Transverse colon (tissue), 4 donors: ENCODE data around the gene CASP9. TPM values are rescaled to one million over a fixed set of nuclear protein-coding genes. Genes with fewer than 3 reads are reported as not detected.
"Not testable (repeated sequence)": the region's sequence is repeated elsewhere in the genome, so short reads cannot be mapped to it uniquely, and the experiment has no call there.

ENCODE experiments used
- DNase-seq: peaks from one replicate; pipeline ENCODE4 v3.0.0-alpha.2; 2019
- H3K27ac ChIP-seq, 4 donors: fragments of 200-600 bp; sonication (generic); 2 replicates each; pipeline ENCODE4 v1.5.1; 2016 to 2018; ENCODE audit warnings: inconsistent platforms in 4 of 4
- H3K27me3 ChIP-seq: fragments of 200-600 bp; sonication (generic); 2 replicates; pipeline ENCODE4 v1.5.1; 2017; ENCODE audit warnings: inconsistent platforms
- H3K36me3 ChIP-seq, 4 donors: fragments of 200-600 bp; sonication (generic); 2 replicates each; pipeline ENCODE4 v1.5.1; 2017 to 2019; ENCODE audit warnings: inconsistent platforms in 4 of 4
- H3K4me1 ChIP-seq, 4 donors: fragments of 200-600 bp; sonication (generic); 2 replicates each; pipeline ENCODE4 v1.5.1; 2017 to 2020; ENCODE audit warnings: inconsistent platforms in 4 of 4
- H3K4me3 ChIP-seq, 4 donors: fragments of 200-600 bp; sonication (generic); 1 replicate in 1 of 4; 2 replicates in 3 of 4; pipeline versions ENCODE4 v1.5.1 to v1.6.1; 2017 to 2019; ENCODE audit warnings: inconsistent platforms in 4 of 4
- H3K9me3 ChIP-seq, 2 donors: fragments of 200-600 bp; sonication (generic); 2 replicates each; pipeline ENCODE4 v1.5.1; 2017 to 2019; ENCODE audit warnings: inconsistent platforms in 2 of 2
- EP300 ChIP-seq: sonication (generic); formaldehyde crosslinking; IDR thresholded peaks from one replicate; pipeline ENCODE4 v1.6.1; 2017; ENCODE audit warnings: antibody characterized with exemption, low read depth
- POLR2A ChIP-seq: fragments of 450-650 bp; IDR thresholded peaks from one replicate; pipeline ENCODE4 v1.6.1; 2016; ENCODE audit warnings: antibody characterized with exemption, mild to moderate bottlenecking, moderate library complexity
- POLR2AphosphoS5 ChIP-seq, 3 donors: sonication (generic); formaldehyde crosslinking; IDR thresholded peaks; one replicate each; pipeline ENCODE4 v1.6.1; 2016; ENCODE audit warnings: antibody characterized with exemption in 3 of 3
- WGBS, 2 donors: methylation state at CpG; one replicate each; pipeline ENCODE4 v1.1.5; 2018; ENCODE audit warnings: low coverage in 1 of 2; 5-methylcytosine and 5-hydroxymethylcytosine counted together
- in situ Hi-C, 4 donors: fragments of 200-750 bp; cut with MboI; loops; one replicate each; pipeline versions ENCODE4 v1.15.0 to v1.15.1; 2017; ENCODE audit warnings: low sequenced_read_pairs in 3 of 4, low pct_ligation_motif_present in 1 of 4, low pct_unique_long_range_greater_than_20kb in 1 of 4
- intact Hi-C: fragments of 100-400 bp; cut with DNase I; formaldehyde crosslinking; loops from one replicate; pipeline ENCODE4 v1.15.1; 2023; ENCODE audit warnings: low total_unique reads
- total RNA-seq, 4 donors: library from RNA; depleted of rRNA; stranded (reverse); fragments of >200 nt; gene quantifications; one replicate each; pipeline ENCODE4 v1.1.0, GENCODE V29; 2016
- TF ChIP-seq, protein P1 (sequence below), 5 experiments: fragments of 200-600 bp in 3 of 5; fragments of 450-650 bp in 2 of 5; sonication (generic) in 3 of 5; IDR thresholded peaks; 1 replicate in 2 of 5; 2 replicates in 3 of 5; pipeline ENCODE4 v1.5.1; 2016 to 2017; ENCODE audit warnings: antibody characterized with exemption in 5 of 5, inconsistent platforms in 3 of 5, mild to moderate bottlenecking in 2 of 5, moderate library complexity in 1 of 5

Gene CASP9
- total RNA-seq, 4 donors from 2014 or later, result 19.1 to 151 (median 25.2) TPM

DNA sequence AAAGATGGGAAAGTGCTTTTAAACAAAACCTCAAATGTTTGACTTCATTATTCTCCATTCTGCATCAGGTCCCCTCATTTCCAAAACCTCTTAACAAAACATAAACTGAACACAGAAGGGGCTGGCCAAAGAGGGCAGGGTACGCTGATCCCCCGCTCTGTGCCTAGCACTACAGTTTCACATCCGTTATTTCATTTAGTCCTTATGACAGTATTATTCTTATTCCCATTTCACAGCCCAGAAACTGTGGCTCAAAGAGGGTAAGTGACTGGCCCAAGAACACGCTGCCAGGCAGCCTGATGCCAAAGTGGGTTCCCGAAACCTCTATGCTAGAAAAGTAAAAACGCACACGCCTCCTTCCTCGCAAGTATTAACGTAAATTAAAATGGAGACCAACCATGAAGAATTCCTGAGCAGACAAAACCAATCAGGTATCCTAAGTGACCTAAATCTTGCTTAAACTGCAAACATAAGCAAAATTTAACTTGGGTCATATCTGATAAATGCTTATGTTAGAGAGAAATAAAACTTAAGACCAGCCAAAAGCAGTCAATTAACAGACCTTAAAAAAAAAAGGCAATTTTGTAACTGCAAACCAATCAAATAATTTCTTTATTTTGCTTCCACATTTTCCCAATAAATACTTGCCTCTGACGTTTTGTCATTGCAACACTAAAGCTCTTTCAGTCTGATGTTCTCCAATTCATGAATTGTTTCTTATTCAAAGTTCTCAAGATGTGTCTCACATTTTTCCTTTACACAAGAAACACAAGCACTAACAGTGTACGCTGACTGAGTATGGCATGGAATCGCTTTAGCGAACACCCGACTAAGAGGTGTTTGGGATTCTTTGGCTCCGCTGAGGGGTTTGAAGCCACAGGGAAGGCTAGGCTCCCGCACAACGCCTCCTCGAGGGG, 653 bp downstream of the CASP9 start:
- Histone ChIP-seq H3K4me1 (peaks cover 22 to 34% (median 27%) of the 10 kb centered on the region in 4 donors), H3K36me3 (no peaks in the 10 kb centered on the region), H3K9me3 (no peaks in the 10 kb centered on the region), H3K27me3 (no peaks in the 10 kb centered on the region), H3K27ac (peak overlapping the region; percentile 96 to 99 (median 98)), H3K4me3 (peak overlapping the region; percentile 61 to 88 (median 70))
- WGBS, 2 donors, result 36 to 41% methylated on average over 10 to 18 of the region's 18 CpGs
- TF ChIP-seq, protein P1, sequence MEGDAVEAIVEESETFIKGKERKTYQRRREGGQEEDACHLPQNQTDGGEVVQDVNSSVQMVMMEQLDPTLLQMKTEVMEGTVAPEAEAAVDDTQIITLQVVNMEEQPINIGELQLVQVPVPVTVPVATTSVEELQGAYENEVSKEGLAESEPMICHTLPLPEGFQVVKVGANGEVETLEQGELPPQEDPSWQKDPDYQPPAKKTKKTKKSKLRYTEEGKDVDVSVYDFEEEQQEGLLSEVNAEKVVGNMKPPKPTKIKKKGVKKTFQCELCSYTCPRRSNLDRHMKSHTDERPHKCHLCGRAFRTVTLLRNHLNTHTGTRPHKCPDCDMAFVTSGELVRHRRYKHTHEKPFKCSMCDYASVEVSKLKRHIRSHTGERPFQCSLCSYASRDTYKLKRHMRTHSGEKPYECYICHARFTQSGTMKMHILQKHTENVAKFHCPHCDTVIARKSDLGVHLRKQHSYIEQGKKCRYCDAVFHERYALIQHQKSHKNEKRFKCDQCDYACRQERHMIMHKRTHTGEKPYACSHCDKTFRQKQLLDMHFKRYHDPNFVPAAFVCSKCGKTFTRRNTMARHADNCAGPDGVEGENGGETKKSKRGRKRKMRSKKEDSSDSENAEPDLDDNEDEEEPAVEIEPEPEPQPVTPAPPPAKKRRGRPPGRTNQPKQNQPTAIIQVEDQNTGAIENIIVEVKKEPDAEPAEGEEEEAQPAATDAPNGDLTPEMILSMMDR (IDR thresholded peaks at IDR 0.05), result no peak
- TF ChIP-seq POLR2AphosphoS5 (IDR thresholded peaks at IDR 0.05) (no peak), POLR2A (no peak), EP300 (no peak)
- intact Hi-C loops (no loop called here), in situ Hi-C loops (no loop called here)
- no peak for DNase-seq

DNA sequence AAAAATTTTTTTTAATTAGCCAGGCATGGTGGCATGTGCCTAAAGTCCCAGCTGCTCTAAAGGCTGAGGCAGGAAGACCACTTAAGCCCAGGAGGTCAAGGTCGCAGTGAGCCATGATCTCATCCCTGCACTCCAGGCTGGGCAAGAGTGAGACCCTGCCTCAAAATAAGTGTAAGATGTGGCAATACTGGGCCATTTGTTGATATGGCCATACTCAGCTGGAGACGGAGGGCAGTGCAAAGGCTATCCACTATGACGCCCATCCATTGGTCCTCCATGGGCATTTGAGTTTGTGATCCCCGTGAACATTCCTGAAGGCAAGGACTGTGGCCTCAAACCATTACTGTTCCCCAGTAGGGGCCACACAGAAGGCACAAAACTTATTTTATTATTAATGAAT, 1.5 kb downstream of the CASP9 start:
- H3K27ac ChIP-seq, result no peak overlapping the region
- H3K27me3 ChIP-seq, result no peaks in the 10 kb centered on the region
- 97% methylated on average over 4 of the region's 4 CpGs; no CpG with 5 or more reads in 1 of the 2 donors for WGBS, 2 donors
- peaks cover 0 to under 1% (median 0%) of the 10 kb centered on the region in 4 donors for H3K36me3 ChIP-seq
- no peak for DNase-seq
- no peaks in the 10 kb centered on the region for H3K9me3 ChIP-seq
- in situ Hi-C loops, result no loop called here
- H3K4me1 ChIP-seq, result peaks cover 17 to 26% (median 21%) of the 10 kb centered on the region in 4 donors
- intact Hi-C loops, result no loop called here
- no peak overlapping the region for H3K4me3 ChIP-seq
- TF ChIP-seq POLR2A (no peak), EP300 (no peak), POLR2AphosphoS5 (IDR thresholded peaks at IDR 0.05) (no peak)
- TF ChIP-seq, protein P1 (IDR thresholded peaks at IDR 0.05), result no peak

DNA sequence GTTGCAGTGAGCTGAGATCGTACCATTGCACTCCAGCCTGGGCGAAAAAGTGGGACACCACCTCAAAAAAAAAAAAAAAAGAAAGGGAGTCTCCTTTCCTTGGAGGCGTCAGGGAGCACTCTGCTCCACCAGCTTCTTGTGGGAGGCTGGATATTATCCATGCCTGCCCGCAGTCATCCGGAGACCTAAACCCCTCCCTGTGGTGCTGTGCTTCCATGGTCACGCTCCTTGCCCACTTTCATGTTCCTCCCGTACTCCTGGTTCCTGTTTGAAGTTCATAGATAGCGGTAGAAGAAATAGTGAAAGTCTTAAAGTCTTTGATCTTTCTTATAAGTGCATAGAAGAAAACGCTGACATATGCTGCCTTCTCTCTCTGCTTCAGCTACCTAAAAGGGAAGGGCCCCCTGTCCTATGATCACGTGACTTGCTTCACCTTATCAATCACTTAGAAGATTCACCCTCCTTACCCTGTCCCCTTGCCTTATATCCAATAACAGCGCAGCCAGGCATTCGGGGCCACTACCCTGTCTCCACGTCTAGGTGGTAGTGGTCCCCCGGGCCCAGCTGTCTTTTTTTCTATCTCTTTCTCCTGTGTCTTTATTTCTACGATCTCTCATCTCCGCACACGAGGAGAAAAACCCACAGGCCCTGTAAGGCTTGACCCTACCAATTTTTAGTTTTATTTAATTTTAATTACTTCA, 2.7 kb downstream of the CASP9 start:
- in situ Hi-C loops, H3K4me3 ChIP-seq, intact Hi-C loops, H3K27ac ChIP-seq, DNase-seq, H3K36me3 ChIP-seq, H3K9me3 ChIP-seq, H3K27me3 ChIP-seq: not testable (repeated sequence)
- peaks cover 15 to 22% (median 18%) of the 10 kb centered on the region in 4 donors for H3K4me1 ChIP-seq
- 89 to 90% methylated on average over 15 to 17 of the region's 17 CpGs for WGBS, 2 donors

DNA sequence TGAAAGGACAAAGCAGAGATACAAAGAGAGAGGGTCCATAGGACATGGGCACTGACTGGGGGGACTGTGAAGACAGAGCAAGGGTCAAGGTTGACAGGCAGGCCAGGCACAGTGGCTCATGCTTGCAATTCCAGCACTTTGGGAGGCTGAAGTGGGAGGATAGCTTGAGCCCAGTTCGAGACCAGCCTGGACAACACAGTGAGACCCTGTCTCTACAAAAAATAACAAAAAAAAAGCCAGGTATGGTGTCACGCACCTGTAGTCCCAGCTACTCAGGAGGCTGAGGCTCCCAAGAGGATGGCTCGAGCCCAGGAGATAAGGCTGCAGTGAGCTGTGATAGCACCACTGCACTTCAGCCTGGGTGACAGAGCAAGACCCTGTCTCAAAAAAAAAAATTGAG, 4.4 kb downstream of the CASP9 start:
- no peaks in the 10 kb centered on the region for H3K9me3 ChIP-seq
- no peak overlapping the region for H3K27ac ChIP-seq
- H3K36me3 ChIP-seq, result peaks cover 0 to 6% (median 2%) of the 10 kb centered on the region in 4 donors
- WGBS, 2 donors, result 95 to 100% methylated on average over 3 of the region's 3 CpGs
- H3K4me3 ChIP-seq, result no peak overlapping the region
- no peaks in the 10 kb centered on the region for H3K27me3 ChIP-seq
- DNase-seq, result no peak
- H3K4me1 ChIP-seq, result peaks cover 5 to 20% (median 7%) of the 10 kb centered on the region in 4 donors
- intact Hi-C loops, result no loop called here
- in situ Hi-C loops, result no loop called here
- TF ChIP-seq POLR2A (no peak), EP300 (no peak), POLR2AphosphoS5 (IDR thresholded peaks at IDR 0.05) (no peak)
- TF ChIP-seq, protein P1 (IDR thresholded peaks at IDR 0.05), result no peak
